Chondrocyte (in vitro differentiated cells): Measurements from ENCODE around the gene ATP13A3. TPM values are rescaled to one million over a fixed set of nuclear protein-coding genes. Genes with fewer than 3 reads are reported as not detected.

Experiments used
- DNase-seq: peaks from one replicate; pipeline ENCODE4 v3.0.0; 2021; ENCODE audit warnings: mixed read lengths, low spot score
- H3K27ac Mint-ChIP-seq: one replicate; pipeline ENCODE4 v1.8.0; 2021; ENCODE audit warnings: mild to moderate bottlenecking, moderate library complexity, mixed read lengths; ENCODE audit not compliant: unreplicated experiment
- H3K27me3 Mint-ChIP-seq: 2 replicates; pipeline ENCODE4 v1.8.0; 2021; ENCODE audit warnings: low read depth, mixed read lengths
- H3K36me3 Mint-ChIP-seq: 2 replicates; pipeline ENCODE4 v1.8.0; 2021; ENCODE audit warnings: low read depth, mixed read lengths
- H3K4me1 Mint-ChIP-seq: 2 replicates; pipeline ENCODE4 v1.8.0; 2021; ENCODE audit warnings: low read depth, mild to moderate bottlenecking, mixed read lengths
- H3K4me3 Mint-ChIP-seq: one replicate; pipeline ENCODE4 v1.8.0; 2021; ENCODE audit warnings: mild to moderate bottlenecking, moderate library complexity, mixed read lengths; ENCODE audit not compliant: unreplicated experiment
- H3K9me3 Mint-ChIP-seq: 2 replicates; pipeline ENCODE4 v1.8.0; 2021; ENCODE audit warnings: low read depth, mixed read lengths
- CTCF ChIP-seq: fragments of 200-600 bp; sonication (generic); IDR thresholded peaks from 2 replicates; pipeline ENCODE4 v1.5.0; 2021; ENCODE audit warnings: antibody characterized with exemption, mild to moderate bottlenecking, moderate library complexity
- total RNA-seq: library from RNA; stranded (reverse); gene quantifications from 3 replicates; pipeline ENCODE4 v1.2.1, GENCODE V29; 2021

ATP13A3 gene
- total RNA-seq, 1 donor from 2014 or later, result 87.7 TPM

GRCh38 chr3:194488055-194488742 is 1.4 kb upstream of the ATP13A3 start:
- Mint-ChIP-seq H3K36me3 (no peaks in the 10 kb centered on the region), H3K9me3 (no peaks in the 10 kb centered on the region), H3K27me3 (no peaks in the 10 kb centered on the region), H3K4me1 (peaks cover 41% of the 10 kb centered on the region), H3K27ac (peak overlapping the region; percentile 71), H3K4me3 (no peak overlapping the region)
- TF ChIP-seq CTCF, result no peak
- DNase-seq, result no peak

GRCh38 chr3:194487289-194488054 is 670 bp upstream of the ATP13A3 start:
- H3K36me3 Mint-ChIP-seq, result peaks cover under 1% of the 10 kb centered on the region
- DNase-seq, result peak; percentile 94
- H3K27me3 Mint-ChIP-seq, result no peaks in the 10 kb centered on the region
- peak overlapping the region; percentile 65 for H3K27ac Mint-ChIP-seq
- H3K4me3 Mint-ChIP-seq, result peak overlapping the region; percentile 61
- peaks cover 43% of the 10 kb centered on the region for H3K4me1 Mint-ChIP-seq
- H3K9me3 Mint-ChIP-seq, result no peaks in the 10 kb centered on the region
- no peak for TF ChIP-seq CTCF

GRCh38 chr3:194485881-194486539 is 792 bp downstream of the ATP13A3 start:
- peak; percentile 59 for TF ChIP-seq CTCF
- Mint-ChIP-seq H3K9me3 (no peaks in the 10 kb centered on the region), H3K36me3 (peaks cover 6% of the 10 kb centered on the region), H3K4me3 (peak overlapping the region; percentile 83), H3K27me3 (no peaks in the 10 kb centered on the region), H3K4me1 (peaks cover 58% of the 10 kb centered on the region), H3K27ac (peak overlapping the region; percentile 95)
- DNase-seq, result no peak

- no peaks in the 10 kb centered on the region for H3K27me3 Mint-ChIP-seq
- no peak for TF ChIP-seq CTCF
- peak overlapping the region; percentile 83 for H3K4me3 Mint-ChIP-seq
- peak overlapping the region; percentile 95 for H3K27ac Mint-ChIP-seq
- peaks cover 63% of the 10 kb centered on the region for H3K4me1 Mint-ChIP-seq
- H3K36me3 Mint-ChIP-seq, result peaks cover 6% of the 10 kb centered on the region
- H3K9me3 Mint-ChIP-seq, result no peaks in the 10 kb centered on the region
- no peak for DNase-seq
Measured at GRCh38 chr3:194485468-194485880, 1.3 kb downstream of the ATP13A3 start.

- Mint-ChIP-seq H3K4me1 (peaks cover 63% of the 10 kb centered on the region), H3K4me3 (peak overlapping the region; percentile 83), H3K27me3 (no peaks in the 10 kb centered on the region), H3K36me3 (peaks cover 6% of the 10 kb centered on the region), H3K9me3 (no peaks in the 10 kb centered on the region), H3K27ac (peak overlapping the region; percentile 95)
- no peak for DNase-seq
- no peak for TF ChIP-seq CTCF
Measured at GRCh38 chr3:194484614-194485013, 2.2 kb downstream of the ATP13A3 start.
